GM19043 (cell line): ENCODE results near the gene ORMDL2.

ENCODE experiments used
- ATAC-seq: cut with Tn5 transposase; IDR thresholded peaks from one replicate; pipeline ENCODE4 v1.9.1; 2021; ENCODE audit warnings: low read depth; ENCODE audit not compliant: unreplicated experiment

Gene ORMDL2

GRCh38 chr12:55817345-55818139, at the start of gene ORMDL2, which contains the start of gene SARNP:
TSS of gene ORMDL2 (plus strand) at chr12:55818041. CDS start at chr12:55819000, 959 bp downstream.
TSS of gene SARNP (minus strand) at chr12:55817724. CDS start at chr12:55817701, 23 bp downstream.
- peak; percentile 98 for ATAC-seq

GRCh38 chr12:55771736-55772135, 46.1 kb upstream of the ORMDL2 start:
- no peak for ATAC-seq

- ATAC-seq: no peak
Measured at GRCh38 chr12:55777856-55778255, 40.0 kb upstream of the ORMDL2 start.

- ATAC-seq: no peak
Measured at GRCh38 chr12:55780685-55781084, 37.2 kb upstream of the ORMDL2 start.

GRCh38 chr12:55788546-55788945, 29.3 kb upstream of the ORMDL2 start:
- ATAC-seq: no peak

GRCh38 chr12:55789171-55789570, 28.7 kb upstream of the ORMDL2 start:
- ATAC-seq: no peak

GRCh38 chr12:55789893-55790292, 27.9 kb upstream of the ORMDL2 start:
- ATAC-seq: no peak

- ATAC-seq: no peak
Measured at GRCh38 chr12:55795950-55796349, 21.9 kb upstream of the ORMDL2 start.

GRCh38 chr12:55797068-55797467, 20.8 kb upstream of the ORMDL2 start:
- ATAC-seq: no peak

GRCh38 chr12:55797550-55797949, 20.3 kb upstream of the ORMDL2 start:
- no peak for ATAC-seq

GRCh38 chr12:55806982-55807381, 10.9 kb upstream of the ORMDL2 start:
- ATAC-seq: no peak

- no peak for ATAC-seq
Measured at GRCh38 chr12:55809274-55809673, 8.6 kb upstream of the ORMDL2 start.

GRCh38 chr12:55812088-55812487, 5.8 kb upstream of the ORMDL2 start:
- ATAC-seq: no peak

- no peak for ATAC-seq
Measured at GRCh38 chr12:55814257-55814656, 3.6 kb upstream of the ORMDL2 start.

- no peak for ATAC-seq
Measured at GRCh38 chr12:55815473-55815872, 2.4 kb upstream of the ORMDL2 start.

- ATAC-seq: no peak
Measured at GRCh38 chr12:55816881-55817344, 928 bp upstream of the ORMDL2 start.

GRCh38 chr12:55818140-55818728, 393 bp downstream of the ORMDL2 start:
- peak; percentile 10 for ATAC-seq

GRCh38 chr12:55818886-55819285, 1.0 kb downstream of the ORMDL2 start:
- ATAC-seq: no peak

- no peak for ATAC-seq
Measured at GRCh38 chr12:55820679-55821078, 2.8 kb downstream of the ORMDL2 start.

- ATAC-seq: no peak
Measured at GRCh38 chr12:55822228-55822627, 4.4 kb downstream of the ORMDL2 start.

- ATAC-seq: no peak
Measured at GRCh38 chr12:55823419-55823818, 5.6 kb downstream of the ORMDL2 start.

GRCh38 chr12:55824726-55825125, 6.9 kb downstream of the ORMDL2 start:
- no peak for ATAC-seq
